ENCODE results near the gene ARHGAP29. TPM values are rescaled to one million over a fixed set of nuclear protein-coding genes. Genes with fewer than 3 reads are reported as not detected.
"Not testable (repeated sequence)": the region's sequence is repeated elsewhere in the genome, so short reads cannot be mapped to it uniquely, and the experiment has no call there.

ARHGAP29 gene
- polyA plus RNA-seq, 2 of the 4 experiments (the other 2 are of a cell fraction), result 14.3 to 29.7 TPM

DNA sequence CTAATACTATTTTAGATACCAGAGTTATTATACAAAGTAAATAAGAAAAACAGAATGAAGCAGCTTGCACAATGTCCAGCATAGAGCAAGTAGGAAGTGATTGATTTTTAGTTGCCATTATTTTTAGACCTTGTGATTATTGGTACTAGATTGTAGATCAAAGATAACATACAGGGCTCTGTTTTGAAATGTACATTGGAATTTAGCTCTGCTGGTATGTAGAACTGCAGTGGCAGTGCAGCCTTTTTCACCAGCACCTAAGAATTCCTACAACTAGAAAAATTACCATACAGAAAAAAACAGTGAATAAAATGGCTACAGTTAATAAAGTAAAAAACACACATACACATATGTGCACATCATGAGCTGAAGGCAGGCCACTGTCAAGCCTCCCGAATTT is 84.3 kb downstream of the ARHGAP29 start:
- Histone ChIP-seq H3K4me2 (no peak overlapping the region), H3K27ac (no peak overlapping the region), H3K4me3 (no peak overlapping the region), H3K4me1 (no peaks in the 10 kb centered on the region), H3K9me3 (no peaks in the 10 kb centered on the region)
- TF ChIP-seq CEBPB (IDR thresholded peaks at IDR 0.05) (no peak), NFE2L2 (conservative IDR thresholded peaks at IDR 0.05; ENCODE audit: low read length) (no peak), HDAC2 (IDR thresholded peaks at IDR 0.05) (no peak), KDM5A (IDR thresholded peaks at IDR 0.05) (no peak), EHMT2 (IDR thresholded peaks at IDR 0.05; ENCODE audit: low read depth) (no peak)
- TF ChIP-seq, protein P1, sequence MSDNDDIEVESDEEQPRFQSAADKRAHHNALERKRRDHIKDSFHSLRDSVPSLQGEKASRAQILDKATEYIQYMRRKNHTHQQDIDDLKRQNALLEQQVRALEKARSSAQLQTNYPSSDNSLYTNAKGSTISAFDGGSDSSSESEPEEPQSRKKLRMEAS (IDR thresholded peaks at IDR 0.05), result no peak
- TF ChIP-seq, protein P2, sequence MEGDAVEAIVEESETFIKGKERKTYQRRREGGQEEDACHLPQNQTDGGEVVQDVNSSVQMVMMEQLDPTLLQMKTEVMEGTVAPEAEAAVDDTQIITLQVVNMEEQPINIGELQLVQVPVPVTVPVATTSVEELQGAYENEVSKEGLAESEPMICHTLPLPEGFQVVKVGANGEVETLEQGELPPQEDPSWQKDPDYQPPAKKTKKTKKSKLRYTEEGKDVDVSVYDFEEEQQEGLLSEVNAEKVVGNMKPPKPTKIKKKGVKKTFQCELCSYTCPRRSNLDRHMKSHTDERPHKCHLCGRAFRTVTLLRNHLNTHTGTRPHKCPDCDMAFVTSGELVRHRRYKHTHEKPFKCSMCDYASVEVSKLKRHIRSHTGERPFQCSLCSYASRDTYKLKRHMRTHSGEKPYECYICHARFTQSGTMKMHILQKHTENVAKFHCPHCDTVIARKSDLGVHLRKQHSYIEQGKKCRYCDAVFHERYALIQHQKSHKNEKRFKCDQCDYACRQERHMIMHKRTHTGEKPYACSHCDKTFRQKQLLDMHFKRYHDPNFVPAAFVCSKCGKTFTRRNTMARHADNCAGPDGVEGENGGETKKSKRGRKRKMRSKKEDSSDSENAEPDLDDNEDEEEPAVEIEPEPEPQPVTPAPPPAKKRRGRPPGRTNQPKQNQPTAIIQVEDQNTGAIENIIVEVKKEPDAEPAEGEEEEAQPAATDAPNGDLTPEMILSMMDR (IDR thresholded peaks at IDR 0.05), result no peak
- FAIRE-seq (no peak), ATAC-seq (no peak), DNase-seq (ENCODE audit: low read depth in 1 of 2, low spot score in 1 of 2) (no peak)
- ChIA-PET CTCF (no interaction called here), POLR2A (no interaction called here)
- WGBS (ENCODE audit: missing lambda C conversion rate), result 39% methylated on average over 1 of the region's 1 CpG

DNA sequence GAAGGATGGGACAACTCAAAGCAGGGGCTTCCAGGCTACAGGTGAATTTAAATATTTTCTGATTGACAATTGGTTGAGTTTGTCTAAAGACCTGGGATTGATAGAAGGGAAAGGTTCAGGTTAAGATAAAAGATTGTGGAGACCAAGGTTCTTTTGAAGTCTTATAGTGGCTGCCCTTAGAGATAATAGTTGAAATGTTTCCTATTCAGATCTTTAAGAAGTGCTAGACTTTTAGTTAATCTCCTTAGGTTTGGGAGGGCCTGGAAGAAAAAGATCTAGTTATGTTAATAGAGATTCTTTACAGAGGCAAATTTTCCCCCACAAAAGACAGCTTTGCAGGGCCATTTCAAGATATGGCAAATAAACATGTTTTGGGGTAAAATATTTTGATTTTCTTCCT is 88.2 kb downstream of the ARHGAP29 start:
- H3K4me2 ChIP-seq; H3K9me3 ChIP-seq; H3K4me3 ChIP-seq; FAIRE-seq; H3K27ac ChIP-seq; POLR2A ChIA-PET; CTCF ChIA-PET; DNase-seq (ENCODE audit: low read depth in 1 of 2, low spot score in 1 of 2); ATAC-seq; H3K4me1 ChIP-seq: not testable (repeated sequence)

DNA sequence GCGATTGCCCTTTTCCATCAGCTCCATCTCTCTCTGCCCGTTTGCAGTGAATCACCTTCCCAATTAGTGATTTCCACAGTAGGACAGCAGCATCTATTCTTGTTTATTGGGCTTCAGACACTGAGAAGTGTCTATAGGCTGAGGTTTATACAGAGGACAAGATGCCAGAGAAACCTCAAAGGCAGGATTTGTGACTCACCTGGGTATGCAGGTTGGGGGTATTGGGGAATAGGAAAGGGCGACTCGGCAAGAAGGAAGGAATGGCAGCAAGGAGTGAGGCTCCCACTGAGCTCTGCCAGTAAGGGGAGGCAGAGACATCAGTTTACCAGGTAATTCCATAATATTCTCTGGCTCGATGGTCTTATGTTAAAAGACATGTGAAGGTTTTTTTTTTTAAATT is 91.1 kb downstream of the ARHGAP29 start:
- Histone ChIP-seq H3K27ac (no peak overlapping the region), H3K4me1 (peaks cover 25% of the 10 kb centered on the region), H3K4me2 (no peak overlapping the region), H3K4me3 (no peak overlapping the region), H3K9me3 (no peaks in the 10 kb centered on the region)
- no peak for TF ChIP-seq RCOR1 (IDR thresholded peaks at IDR 0.05; ENCODE audit: low read depth, low read length)
- ChIA-PET POLR2A (no interaction called here), CTCF (no interaction called here)
- DNase-seq (ENCODE audit: low read depth in 1 of 2, low spot score in 1 of 2), result no peak
- FAIRE-seq, result no peak
- ATAC-seq, result no peak
- WGBS (ENCODE audit: missing lambda C conversion rate), result 91% methylated on average over 5 of the region's 5 CpGs

DNA sequence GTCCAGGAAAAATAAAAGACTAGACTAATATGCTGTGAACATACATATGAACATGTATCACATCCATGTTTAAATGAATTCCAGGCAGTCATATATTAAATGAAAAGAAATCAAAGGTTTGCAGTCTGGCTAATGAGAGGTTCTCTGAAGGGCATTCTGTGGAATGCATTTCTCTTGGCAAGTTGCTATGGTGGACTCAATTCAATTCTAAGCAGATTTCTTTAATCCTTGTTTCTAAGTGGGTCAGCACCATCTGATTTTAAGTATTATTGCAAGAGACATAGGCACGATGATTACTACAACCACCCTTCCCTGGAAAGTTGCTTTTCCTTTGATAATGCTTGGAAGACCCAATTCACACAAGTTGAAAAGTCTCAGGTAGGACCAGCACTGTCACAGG is 92.5 kb downstream of the ARHGAP29 start:
- TF ChIP-seq SREBF2 (IDR thresholded peaks at IDR 0.05), result no peak
- Histone ChIP-seq H3K4me1 (peaks cover 25% of the 10 kb centered on the region), H3K9me3 (no peaks in the 10 kb centered on the region), H3K27ac (no peak overlapping the region), H3K4me3 (no peak overlapping the region), H3K4me2 (no peak overlapping the region)
- WGBS (ENCODE audit: missing lambda C conversion rate), result 94% methylated on average over 1 of the region's 1 CpG
- FAIRE-seq (no peak), DNase-seq (ENCODE audit: low read depth in 1 of 2, low spot score in 1 of 2) (no peak), ATAC-seq (no peak)
- POLR2A ChIA-PET, result no interaction called here
- CTCF ChIA-PET, result no interaction called here

DNA sequence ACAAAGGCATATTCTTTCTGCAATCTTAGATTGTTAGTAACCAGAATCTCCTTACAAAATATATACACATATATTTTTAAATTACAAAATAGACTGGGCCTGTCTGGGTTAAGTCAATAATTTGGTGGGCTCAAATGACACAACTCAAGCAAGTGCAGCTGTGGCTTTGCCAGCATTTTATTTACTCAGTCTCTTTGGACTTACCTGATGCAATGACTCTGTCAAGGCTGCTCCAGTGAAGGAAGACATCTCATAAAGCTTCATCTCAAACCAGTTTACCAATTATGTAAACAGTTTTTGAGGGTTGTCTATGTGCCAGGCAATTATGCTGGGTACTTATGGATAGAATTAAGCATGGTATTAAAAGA is 93.6 kb downstream of the ARHGAP29 start:
- ATAC-seq, result no peak
- no peaks in the 10 kb centered on the region for H3K9me3 ChIP-seq
- POLR2A ChIA-PET, result no interaction called here
- H3K4me2 ChIP-seq, result peak overlapping the region; percentile 26
- peaks cover 25% of the 10 kb centered on the region for H3K4me1 ChIP-seq
- no peak for FAIRE-seq
- DNase-seq (ENCODE audit: low read depth in 1 of 2, low spot score in 1 of 2), result no peak
- 0 out of 6 replicates have a peak overlapping the region, but pooled peaks of 1 of the 2 experiments have one; percentile 13 for H3K27ac ChIP-seq
- CTCF ChIA-PET, result no interaction called here
- H3K4me3 ChIP-seq, result no peak overlapping the region
- TF ChIP-seq NFE2L2 (conservative IDR thresholded peaks at IDR 0.05; ENCODE audit: low read length) (no peak), SMC3 (IDR thresholded peaks at IDR 0.05) (no peak), ZSCAN20 (CRISPR knock-in tag; IDR thresholded peaks at IDR 0.05) (no peak), FOSL2 (IDR thresholded peaks at IDR 0.05) (no peak), FOSL2 (CRISPR knock-in tag; IDR thresholded peaks at IDR 0.05) (no peak), MYC (IDR thresholded peaks at IDR 0.05; ENCODE audit: borderline replicate concordance, low read length) (no peak)
- TF ChIP-seq, protein P3, sequence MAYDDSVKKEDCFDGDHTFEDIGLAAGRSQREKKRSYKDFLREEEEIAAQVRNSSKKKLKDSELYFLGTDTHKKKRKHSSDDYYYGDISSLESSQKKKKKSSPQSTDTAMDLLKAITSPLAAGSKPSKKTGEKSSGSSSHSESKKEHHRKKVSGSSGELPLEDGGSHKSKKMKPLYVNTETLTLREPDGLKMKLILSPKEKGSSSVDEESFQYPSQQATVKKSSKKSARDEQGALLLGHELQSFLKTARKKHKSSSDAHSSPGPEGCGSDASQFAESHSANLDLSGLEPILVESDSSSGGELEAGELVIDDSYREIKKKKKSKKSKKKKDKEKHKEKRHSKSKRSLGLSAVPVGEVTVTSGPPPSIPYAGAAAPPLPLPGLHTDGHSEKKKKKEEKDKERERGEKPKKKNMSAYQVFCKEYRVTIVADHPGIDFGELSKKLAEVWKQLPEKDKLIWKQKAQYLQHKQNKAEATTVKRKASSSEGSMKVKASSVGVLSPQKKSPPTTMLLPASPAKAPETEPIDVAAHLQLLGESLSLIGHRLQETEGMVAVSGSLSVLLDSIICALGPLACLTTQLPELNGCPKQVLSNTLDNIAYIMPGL (CRISPR knock-in tag; IDR thresholded peaks at IDR 0.05; ENCODE audit: borderline replicate concordance), result no peak
- TF ChIP-seq, protein P4, sequence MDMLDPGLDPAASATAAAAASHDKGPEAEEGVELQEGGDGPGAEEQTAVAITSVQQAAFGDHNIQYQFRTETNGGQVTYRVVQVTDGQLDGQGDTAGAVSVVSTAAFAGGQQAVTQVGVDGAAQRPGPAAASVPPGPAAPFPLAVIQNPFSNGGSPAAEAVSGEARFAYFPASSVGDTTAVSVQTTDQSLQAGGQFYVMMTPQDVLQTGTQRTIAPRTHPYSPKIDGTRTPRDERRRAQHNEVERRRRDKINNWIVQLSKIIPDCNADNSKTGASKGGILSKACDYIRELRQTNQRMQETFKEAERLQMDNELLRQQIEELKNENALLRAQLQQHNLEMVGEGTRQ (IDR thresholded peaks at IDR 0.05), result no peak
- TF ChIP-seq, protein P5, sequence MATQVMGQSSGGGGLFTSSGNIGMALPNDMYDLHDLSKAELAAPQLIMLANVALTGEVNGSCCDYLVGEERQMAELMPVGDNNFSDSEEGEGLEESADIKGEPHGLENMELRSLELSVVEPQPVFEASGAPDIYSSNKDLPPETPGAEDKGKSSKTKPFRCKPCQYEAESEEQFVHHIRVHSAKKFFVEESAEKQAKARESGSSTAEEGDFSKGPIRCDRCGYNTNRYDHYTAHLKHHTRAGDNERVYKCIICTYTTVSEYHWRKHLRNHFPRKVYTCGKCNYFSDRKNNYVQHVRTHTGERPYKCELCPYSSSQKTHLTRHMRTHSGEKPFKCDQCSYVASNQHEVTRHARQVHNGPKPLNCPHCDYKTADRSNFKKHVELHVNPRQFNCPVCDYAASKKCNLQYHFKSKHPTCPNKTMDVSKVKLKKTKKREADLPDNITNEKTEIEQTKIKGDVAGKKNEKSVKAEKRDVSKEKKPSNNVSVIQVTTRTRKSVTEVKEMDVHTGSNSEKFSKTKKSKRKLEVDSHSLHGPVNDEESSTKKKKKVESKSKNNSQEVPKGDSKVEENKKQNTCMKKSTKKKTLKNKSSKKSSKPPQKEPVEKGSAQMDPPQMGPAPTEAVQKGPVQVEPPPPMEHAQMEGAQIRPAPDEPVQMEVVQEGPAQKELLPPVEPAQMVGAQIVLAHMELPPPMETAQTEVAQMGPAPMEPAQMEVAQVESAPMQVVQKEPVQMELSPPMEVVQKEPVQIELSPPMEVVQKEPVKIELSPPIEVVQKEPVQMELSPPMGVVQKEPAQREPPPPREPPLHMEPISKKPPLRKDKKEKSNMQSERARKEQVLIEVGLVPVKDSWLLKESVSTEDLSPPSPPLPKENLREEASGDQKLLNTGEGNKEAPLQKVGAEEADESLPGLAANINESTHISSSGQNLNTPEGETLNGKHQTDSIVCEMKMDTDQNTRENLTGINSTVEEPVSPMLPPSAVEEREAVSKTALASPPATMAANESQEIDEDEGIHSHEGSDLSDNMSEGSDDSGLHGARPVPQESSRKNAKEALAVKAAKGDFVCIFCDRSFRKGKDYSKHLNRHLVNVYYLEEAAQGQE (IDR thresholded peaks at IDR 0.05), result no peak
- TF ChIP-seq, protein P6, sequence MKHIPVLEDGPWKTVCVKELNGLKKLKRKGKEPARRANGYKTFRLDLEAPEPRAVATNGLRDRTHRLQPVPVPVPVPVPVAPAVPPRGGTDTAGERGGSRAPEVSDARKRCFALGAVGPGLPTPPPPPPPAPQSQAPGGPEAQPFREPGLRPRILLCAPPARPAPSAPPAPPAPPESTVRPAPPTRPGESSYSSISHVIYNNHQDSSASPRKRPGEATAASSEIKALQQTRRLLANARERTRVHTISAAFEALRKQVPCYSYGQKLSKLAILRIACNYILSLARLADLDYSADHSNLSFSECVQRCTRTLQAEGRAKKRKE (CRISPR knock-in tag; IDR thresholded peaks at IDR 0.05; ENCODE audit: low read depth), result no peak
- TF ChIP-seq, protein P7, sequence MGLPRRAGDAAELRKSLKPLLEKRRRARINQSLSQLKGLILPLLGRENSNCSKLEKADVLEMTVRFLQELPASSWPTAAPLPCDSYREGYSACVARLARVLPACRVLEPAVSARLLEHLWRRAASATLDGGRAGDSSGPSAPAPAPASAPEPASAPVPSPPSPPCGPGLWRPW (IDR thresholded peaks at IDR 0.05), result no peak
